Measurements from ENCODE around the gene SAMD1. TPM values are rescaled to one million over a fixed set of nuclear protein-coding genes. Genes with fewer than 3 reads are reported as not detected.

SAMD1 gene
- total RNA-seq, 1 experiment from 2014 or later = 108 TPM

- Histone ChIP-seq H3K9me3 (ENCODE audit: control insufficient read depth, low read depth, low read length) (no peaks in the 10 kb centered on the region), H3K4me1 (ENCODE audit: insufficient read depth, low read length) (no peaks in the 10 kb centered on the region; the same call in 1 of the 2 replicates), H3K79me2 (ENCODE audit: insufficient read depth, low read length) (no peaks in the 10 kb centered on the region), H3K4me2 (ENCODE audit: insufficient read depth, insufficient read length, low read length) (no peak overlapping the region), H3T11ph (ENCODE audit: low read length) (no peak overlapping the region), H4K91ac (ENCODE audit: insufficient read length, low read depth, low read length) (no peak overlapping the region), H2AFZ (ENCODE audit: low read length) (no peak overlapping the region), H2BK12ac (ENCODE audit: insufficient read length, low read depth, low read length) (no peak overlapping the region), H4K8ac (replicated peaks; ENCODE audit: insufficient read length, low read depth, low read length) (no peak overlapping the region), H4K20me1 (ENCODE audit: control insufficient read depth, insufficient read depth, insufficient read length) (no peaks in the 10 kb centered on the region), H3K18ac (ENCODE audit: insufficient read length, low read depth, low read length) (no peak overlapping the region), H3K27ac (ENCODE audit: insufficient read length, low read depth, low read length) (no peak overlapping the region), H3K56ac (ENCODE audit: insufficient read length, low read depth, low read length) (no peak overlapping the region), H2BK120ac (ENCODE audit: low read depth, low read length, poor library complexity, severe bottlenecking) (no peak overlapping the region), H3K23ac (ENCODE audit: insufficient read length, low read depth, low read length) (no peak overlapping the region), H3K79me1 (ENCODE audit: insufficient read depth, low read depth, low read length, poor library complexity, severe bottlenecking) (no peaks in the 10 kb centered on the region), H3K9ac (ENCODE audit: extremely low read depth, insufficient read length, low read length) (no peak overlapping the region), H2BK20ac (ENCODE audit: low read depth, low read length, poor library complexity, severe bottlenecking) (no peak overlapping the region), H3K4ac (ENCODE audit: low read depth, low read length) (no peak overlapping the region), H4K5ac (ENCODE audit: insufficient read length, low read depth, low read length) (no peak overlapping the region), H2AK5ac (ENCODE audit: insufficient read length, low read length) (no peak overlapping the region), H2BK5ac (ENCODE audit: insufficient read length, low read length) (no peak overlapping the region), H3K14ac (ENCODE audit: insufficient read depth, low read length) (no peak overlapping the region), H2BK15ac (ENCODE audit: low read depth, low read length) (no peak overlapping the region), H3K23me2 (ENCODE audit: insufficient read length, low read depth, low read length, poor library complexity, severe bottlenecking) (peaks cover 6% of the 10 kb centered on the region), H3K27me3 (ENCODE audit: insufficient read depth, low read length) (peaks cover 8% of the 10 kb centered on the region)
- peaks cover 9 to 18% of the 10 kb centered on the region in 2 experiments for H3K4me1 Mint-ChIP-seq
- no peak overlapping the region for H3K27ac Mint-ChIP-seq
- H3K36me3 Mint-ChIP-seq (ENCODE audit: insufficient read depth in 1 of 3, low read depth in 3 of 3) = peaks cover 15 to 23% (median 16%) of the 10 kb centered on the region in 3 experiments
- H3K27me3 Mint-ChIP-seq (ENCODE audit: low read depth) = peaks cover 33% of the 10 kb centered on the region
- no CpG with 5 or more reads among the region's 11 CpGs for WGBS (ENCODE audit: extremely low coverage, insufficient read length, low lambda C conversion rate)
- TF ChIP-seq CTCF (conservative IDR thresholded peaks at IDR 0.05) = no peak
- no peak for DNase-seq
- H3K4me3 Mint-ChIP-seq = no peak overlapping the region
- H3K9me3 Mint-ChIP-seq = no peaks in the 10 kb centered on the region; a peak in 2 of 5 replicates
Observed at GRCh38 chr19:14054721-14055120, 35.8 kb downstream of the SAMD1 start.
